GM13977 (cell line): ENCODE measurements around the gene EPS8.

Source experiments
- DNase-seq: peaks from one replicate; pipeline ENCODE4 v3.0.0; 2012; ENCODE audit warnings: low spot score
- CTCF ChIP-seq: IDR thresholded peaks from 2 replicates; pipeline ENCODE4 v1.5.1; 2012; ENCODE audit warnings: mild to moderate bottlenecking, control low read depth; ENCODE audit not compliant: insufficient read depth; ENCODE audit errors: extremely low read depth, missing control alignments
- in situ Hi-C: fragments of 300-500 bp; cut with MboI; formaldehyde crosslinking; loops from one replicate; pipeline ENCODE4 v1.12.0; 2022; ENCODE audit warnings: low sequenced_read_pairs, low pct_unique_long_range_greater_than_20kb, mixed read lengths, inconsistent platforms; ENCODE audit not compliant: unreplicated experiment

The EPS8 gene

GRCh38 chr12:15815730-15816129 lies 26.5 kb upstream of the EPS8 start:
- TF ChIP-seq CTCF = no peak
- no peak for DNase-seq
- in situ Hi-C loops = no loop called here

GRCh38 chr12:15811214-15812127 lies 22.3 kb upstream of the EPS8 start:
- no peak for TF ChIP-seq CTCF
- DNase-seq = no peak
- in situ Hi-C loops = no loop called here

- no peak for TF ChIP-seq CTCF
- no peak for DNase-seq
- in situ Hi-C loops = no loop called here
These were observed 19.5 kb upstream of the EPS8 start for GRCh38 chr12:15808652-15809051.

- no peak for TF ChIP-seq CTCF
- in situ Hi-C loops = no loop called here
- no peak for DNase-seq
These were observed 19.1 kb upstream of the EPS8 start for GRCh38 chr12:15808250-15808649.

- TF ChIP-seq CTCF = no peak
- no peak for DNase-seq
- in situ Hi-C loops = no loop called here
These were observed 17.6 kb upstream of the EPS8 start for GRCh38 chr12:15806826-15807225.

- no peak for DNase-seq
- in situ Hi-C loops = no loop called here
- no peak for TF ChIP-seq CTCF
These were observed 12.9 kb upstream of the EPS8 start for GRCh38 chr12:15801770-15802744.
